ENCODE measurements around the gene MYO5B. TPM values are rescaled to one million over a fixed set of nuclear protein-coding genes. Genes with fewer than 3 reads are reported as not detected.

Gene MYO5B
- total RNA-seq, 1 experiment from 2014 or later, result 32.1 TPM

DNA sequence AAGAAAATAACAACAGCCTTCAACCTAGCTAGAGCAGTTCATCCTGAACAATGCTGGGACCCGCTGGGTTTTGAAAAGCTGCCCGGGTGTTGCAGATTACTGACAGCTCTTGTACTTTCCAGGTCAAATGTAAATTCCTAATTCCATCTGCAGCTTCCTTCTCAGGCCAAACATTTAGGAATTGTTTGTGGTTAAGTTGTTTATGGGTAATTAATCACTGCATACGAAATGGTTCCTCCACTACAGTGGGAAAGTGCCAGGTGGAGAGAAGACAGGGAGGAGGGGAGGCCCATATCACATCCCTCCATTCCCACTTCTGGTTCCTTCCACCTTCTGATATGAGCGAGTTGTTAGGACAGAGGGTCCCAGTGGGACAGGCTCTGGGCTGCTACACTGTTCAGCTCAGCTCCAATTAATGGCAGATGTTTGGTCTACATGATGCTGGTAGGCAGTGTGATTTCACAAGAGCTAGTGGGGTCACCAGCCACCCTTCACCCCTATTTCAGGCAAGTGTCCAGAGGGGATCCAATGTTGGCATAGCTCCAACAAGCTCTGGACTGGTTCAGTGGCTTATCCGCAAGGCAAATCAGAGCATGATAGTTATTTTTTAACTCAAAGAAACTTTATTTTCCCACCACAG is 268.7 kb downstream of the MYO5B start:
- Histone ChIP-seq H3K4me1 (ENCODE audit: control insufficient read depth in 1 of 2, insufficient read depth in 2 of 2, low read length in 2 of 2) (no peaks in the 10 kb centered on the region), H3K4me2 (ENCODE audit: low read length) (no peak overlapping the region), H3K27me3 (ENCODE audit: insufficient read depth, low read length) (no peaks in the 10 kb centered on the region), H3K79me2 (ENCODE audit: insufficient read depth, low read length) (no peaks in the 10 kb centered on the region), H3K9ac (ENCODE audit: low read length) (no peak overlapping the region), H3K9me3 (ENCODE audit: control insufficient read depth in 1 of 2, insufficient read depth in 1 of 2, low read depth in 1 of 2, low read length in 2 of 2) (no peaks in the 10 kb centered on the region), H3K9me2 (ENCODE audit: insufficient read depth) (no peaks in the 10 kb centered on the region), H2AFZ (ENCODE audit: low read depth, low read length, poor library complexity, severe bottlenecking) (no peak overlapping the region), H3K36me3 (ENCODE audit: control insufficient read depth in 1 of 2, insufficient read depth in 2 of 2, low read length in 2 of 2) (no peaks in the 10 kb centered on the region), H3K27ac (ENCODE audit: low read depth, low read length) (no peak overlapping the region), H4K20me1 (ENCODE audit: insufficient read depth) (no peaks in the 10 kb centered on the region), H3K4me3 (replicated peaks in 1 of 2; ENCODE audit: low read depth in 1 of 2, low read length in 2 of 2) (no peak overlapping the region)
- no TSS peak for BruUV-seq (replicated peaks)
- CTCF ChIA-PET, result no interaction called here
- POLR2A ChIA-PET, result no interaction called here
- RAD21 ChIA-PET (ENCODE audit: low non-redundant PET in 1 of 2, low total read pairs in 2 of 2, uncharacterized antibody in 2 of 2, unreplicated experiment in 2 of 2), result no interaction called here
- intact Hi-C loops (cut with micrococcal nuclease), result no loop called here
- TF ChIP-seq POLR2AphosphoS5 (IDR thresholded peaks at IDR 0.05; ENCODE audit: low read depth, low read length), result no peak
- no peak for TF ChIP-seq SP1 (IDR thresholded peaks at IDR 0.05; ENCODE audit: low read depth)
- TF ChIP-seq SIN3A (IDR thresholded peaks at IDR 0.05; ENCODE audit: low read depth), result no peak
- TF ChIP-seq, protein P1, sequence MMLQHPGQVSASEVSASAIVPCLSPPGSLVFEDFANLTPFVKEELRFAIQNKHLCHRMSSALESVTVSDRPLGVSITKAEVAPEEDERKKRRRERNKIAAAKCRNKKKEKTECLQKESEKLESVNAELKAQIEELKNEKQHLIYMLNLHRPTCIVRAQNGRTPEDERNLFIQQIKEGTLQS (IDR thresholded peaks at IDR 0.05), result no peak
- TF ChIP-seq YY1 (IDR thresholded peaks at IDR 0.05; ENCODE audit: extremely low read depth, insufficient replicate concordance, low read depth, low read length), result no peak
- DNase-seq (ENCODE audit: low read depth, low spot score), result no peak
- no peak for ATAC-seq

DNA sequence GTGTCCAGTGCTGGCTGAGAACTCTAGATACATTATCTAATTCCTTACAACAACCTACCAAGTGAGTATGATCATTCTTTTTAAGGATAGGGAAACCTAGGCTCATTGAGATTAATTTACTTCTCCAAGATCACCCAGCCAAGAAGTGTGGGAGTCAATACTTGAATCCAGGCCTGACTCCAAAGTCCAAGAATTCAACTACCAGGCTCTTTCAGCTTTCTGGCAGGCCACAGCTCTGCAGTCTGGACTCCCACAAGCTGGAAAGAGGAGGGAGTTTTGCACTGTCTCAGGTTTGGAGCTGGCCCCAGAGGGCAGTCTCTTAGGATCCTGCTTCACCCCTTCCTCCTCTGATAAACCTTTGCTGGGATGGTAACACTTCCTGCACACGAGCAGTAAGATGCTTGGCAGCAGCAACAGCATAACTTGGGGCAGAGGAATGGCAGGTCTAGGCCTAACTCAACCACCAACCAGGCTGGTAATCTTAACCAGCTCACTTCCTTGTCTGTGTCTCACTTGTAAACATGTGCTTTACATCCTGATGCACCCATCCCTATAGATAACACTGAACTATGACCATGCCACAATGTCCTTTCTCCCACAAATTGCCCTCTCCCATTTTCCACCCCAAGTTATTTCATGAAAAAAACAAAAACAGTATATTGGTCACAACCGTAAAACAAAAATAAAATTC is 270.5 kb downstream of the MYO5B start:
- Histone ChIP-seq H4K20me1 (ENCODE audit: insufficient read depth) (no peaks in the 10 kb centered on the region), H3K4me1 (ENCODE audit: control insufficient read depth in 1 of 2, insufficient read depth in 2 of 2, low read length in 2 of 2) (no peaks in the 10 kb centered on the region; a peak in 1 of 4 replicates), H3K9me3 (ENCODE audit: control insufficient read depth in 1 of 2, insufficient read depth in 1 of 2, low read depth in 1 of 2, low read length in 2 of 2) (no peaks in the 10 kb centered on the region), H3K36me3 (ENCODE audit: control insufficient read depth in 1 of 2, insufficient read depth in 2 of 2, low read length in 2 of 2) (no peaks in the 10 kb centered on the region), H3K27ac (ENCODE audit: low read depth, low read length) (no peak overlapping the region), H3K9me2 (ENCODE audit: insufficient read depth) (no peaks in the 10 kb centered on the region), H3K27me3 (ENCODE audit: insufficient read depth, low read length) (no peaks in the 10 kb centered on the region), H3K79me2 (ENCODE audit: insufficient read depth, low read length) (no peaks in the 10 kb centered on the region), H3K9ac (ENCODE audit: low read length) (no peak overlapping the region), H2AFZ (ENCODE audit: low read depth, low read length, poor library complexity, severe bottlenecking) (no peak overlapping the region), H3K4me3 (replicated peaks in 1 of 2; ENCODE audit: low read depth in 1 of 2, low read length in 2 of 2) (no peak overlapping the region), H3K4me2 (ENCODE audit: low read length) (no peak overlapping the region)
- RAD21 ChIA-PET (ENCODE audit: low non-redundant PET in 1 of 2, low total read pairs in 2 of 2, uncharacterized antibody in 2 of 2, unreplicated experiment in 2 of 2), result no interaction called here
- CTCF ChIA-PET, result no interaction called here
- intact Hi-C loops (cut with micrococcal nuclease), result no loop called here
- BruUV-seq (replicated peaks), result no TSS peak
- ATAC-seq, result no peak
- TF ChIP-seq YY1 (IDR thresholded peaks at IDR 0.05; ENCODE audit: extremely low read depth, insufficient replicate concordance, low read depth, low read length) (no peak), SIN3A (IDR thresholded peaks at IDR 0.05; ENCODE audit: low read depth) (no peak), POLR2A (IDR thresholded peaks at IDR 0.05; ENCODE audit: borderline replicate concordance, extremely low read depth, insufficient read depth, insufficient read length) (no peak), SP1 (IDR thresholded peaks at IDR 0.05; ENCODE audit: low read depth) (no peak), FOSL1 (IDR thresholded peaks at IDR 0.05; ENCODE audit: low read depth) (no peak), EGR1 (IDR thresholded peaks at IDR 0.05; ENCODE audit: low read depth) (no peak), SRF (IDR thresholded peaks at IDR 0.05; ENCODE audit: low read depth) (no peak), ZFX (IDR thresholded peaks at IDR 0.05) (no peak), JUND (IDR thresholded peaks at IDR 0.05) (no peak)
- TF ChIP-seq, protein P2, sequence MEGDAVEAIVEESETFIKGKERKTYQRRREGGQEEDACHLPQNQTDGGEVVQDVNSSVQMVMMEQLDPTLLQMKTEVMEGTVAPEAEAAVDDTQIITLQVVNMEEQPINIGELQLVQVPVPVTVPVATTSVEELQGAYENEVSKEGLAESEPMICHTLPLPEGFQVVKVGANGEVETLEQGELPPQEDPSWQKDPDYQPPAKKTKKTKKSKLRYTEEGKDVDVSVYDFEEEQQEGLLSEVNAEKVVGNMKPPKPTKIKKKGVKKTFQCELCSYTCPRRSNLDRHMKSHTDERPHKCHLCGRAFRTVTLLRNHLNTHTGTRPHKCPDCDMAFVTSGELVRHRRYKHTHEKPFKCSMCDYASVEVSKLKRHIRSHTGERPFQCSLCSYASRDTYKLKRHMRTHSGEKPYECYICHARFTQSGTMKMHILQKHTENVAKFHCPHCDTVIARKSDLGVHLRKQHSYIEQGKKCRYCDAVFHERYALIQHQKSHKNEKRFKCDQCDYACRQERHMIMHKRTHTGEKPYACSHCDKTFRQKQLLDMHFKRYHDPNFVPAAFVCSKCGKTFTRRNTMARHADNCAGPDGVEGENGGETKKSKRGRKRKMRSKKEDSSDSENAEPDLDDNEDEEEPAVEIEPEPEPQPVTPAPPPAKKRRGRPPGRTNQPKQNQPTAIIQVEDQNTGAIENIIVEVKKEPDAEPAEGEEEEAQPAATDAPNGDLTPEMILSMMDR (IDR thresholded peaks at IDR 0.05 in 2 of 3, conservative IDR thresholded peaks at IDR 0.05 in 1 of 3; ENCODE audit: borderline replicate concordance in 1 of 3, insufficient read depth in 1 of 3, low read depth in 2 of 3, low read length in 2 of 3), result no peak
- TF ChIP-seq, protein P3, sequence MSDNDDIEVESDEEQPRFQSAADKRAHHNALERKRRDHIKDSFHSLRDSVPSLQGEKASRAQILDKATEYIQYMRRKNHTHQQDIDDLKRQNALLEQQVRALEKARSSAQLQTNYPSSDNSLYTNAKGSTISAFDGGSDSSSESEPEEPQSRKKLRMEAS (IDR thresholded peaks at IDR 0.05), result no peak
- TF ChIP-seq, protein P1 (IDR thresholded peaks at IDR 0.05), result no peak
- POLR2A ChIA-PET, result no interaction called here
- no peak for DNase-seq (ENCODE audit: low read depth, low spot score)
